Measurements from ENCODE around the gene KLHDC8A. TPM values are rescaled to one million over a fixed set of nuclear protein-coding genes. Genes with fewer than 3 reads are reported as not detected.

The KLHDC8A gene
- total and polyA plus RNA-seq, 9 of the 15 experiments (the other 6 are each of a cell fraction or from before 2014, with no cell fraction given): 0.01 to 0.54 (median 0.04) TPM; not detected in 6

DNA sequence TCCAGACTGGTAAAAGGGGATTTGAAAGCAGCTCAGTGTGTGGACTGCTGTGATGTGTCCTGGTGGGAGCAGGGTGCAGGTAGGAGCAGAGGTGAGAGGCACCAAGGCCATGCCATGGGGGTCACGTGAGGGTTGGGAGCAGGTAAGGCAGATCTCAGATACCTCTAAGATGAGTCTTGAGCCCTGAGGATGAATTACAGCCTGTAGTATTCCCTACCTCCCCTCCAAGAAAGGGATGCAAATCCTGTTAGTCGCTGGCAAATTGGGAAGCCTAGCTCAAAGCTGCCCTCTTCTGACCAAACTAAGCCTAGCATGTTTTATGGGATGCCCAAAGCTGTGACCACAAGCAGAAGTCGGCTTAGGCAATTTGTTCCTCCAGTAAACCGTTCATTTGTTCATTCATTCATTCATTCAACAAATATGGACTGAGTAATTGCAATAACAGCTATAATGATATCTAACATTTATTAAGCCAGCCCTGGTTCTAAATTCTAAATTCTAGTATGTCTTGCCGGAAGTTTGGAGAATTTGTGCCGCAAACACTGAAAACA lies 31.3 kb downstream of the KLHDC8A start (continued):
- TF ChIP-seq ETV6 (IDR thresholded peaks at IDR 0.05; ENCODE audit: borderline replicate concordance in 1 of 2, low read depth in 2 of 2, low read length in 1 of 2) (no peak), ETV6 (CRISPR knock-in tag; IDR thresholded peaks at IDR 0.05; ENCODE audit: borderline replicate concordance) (no peak), NR1H2 (CRISPR knock-in tag; IDR thresholded peaks at IDR 0.05) (no peak), JUND (IDR thresholded peaks at IDR 0.05; ENCODE audit: borderline replicate concordance, low read depth, low read length) (0 out of 2 replicates have a peak, but pooled peaks have one; percentile 19), JUND (tag; IDR thresholded peaks at IDR 0.05; ENCODE audit: borderline replicate concordance, low read depth, low read length) (no peak), MTF1 (CRISPR knock-in tag; IDR thresholded peaks at IDR 0.05; ENCODE audit: borderline replicate concordance) (no peak), PCBP1 (IDR thresholded peaks at IDR 0.05; ENCODE audit: low read depth, low read length, poor library complexity, severe bottlenecking) (no peak), ZNF311 (CRISPR knock-in tag; IDR thresholded peaks at IDR 0.05) (no peak), CBFA2T3 (IDR thresholded peaks at IDR 0.05) (no peak), MEF2A (IDR thresholded peaks at IDR 0.05; ENCODE audit: control insufficient read depth, low read depth, low read length) (no peak), ARID2 (IDR thresholded peaks at IDR 0.05) (peak; percentile 55; the same call in 1 of the 2 replicates), OTX1 (CRISPR knock-in tag; IDR thresholded peaks at IDR 0.05) (0 out of 2 replicates have a peak, but pooled peaks have one; percentile 25), ETV5 (CRISPR knock-in tag; IDR thresholded peaks at IDR 0.05; ENCODE audit: low read depth) (no peak), HDAC2 (IDR thresholded peaks at IDR 0.05) (no peak), TBP (optimal IDR thresholded peaks at IDR 0.05; ENCODE audit: low read depth, low read length) (no peak), FOXK2 (conservative IDR thresholded peaks at IDR 0.05 in 1 of 2, IDR thresholded peaks at IDR 0.05 in 1 of 2; ENCODE audit: low read depth in 2 of 2) (no peak), MCM3 (IDR thresholded peaks at IDR 0.05) (no peak), RB1 (IDR thresholded peaks at IDR 0.05; ENCODE audit: low read depth) (peak; percentile 34; the same call in 1 of the 2 replicates), ATF1 (CRISPR knock-in tag; IDR thresholded peaks at IDR 0.05) (no peak), ATF1 (tag; IDR thresholded peaks at IDR 0.05) (no peak), NR2C2 (CRISPR knock-in tag; IDR thresholded peaks at IDR 0.05) (0 out of 2 replicates have a peak, but pooled peaks have one; percentile 70), NR2C2 (tag; IDR thresholded peaks at IDR 0.05) (no peak), CBX5 (IDR thresholded peaks at IDR 0.05; ENCODE audit: borderline replicate concordance, low read depth) (no peak), NFIX (CRISPR knock-in tag; IDR thresholded peaks at IDR 0.05; ENCODE audit: low read depth) (no peak), DIDO1 (tag; IDR thresholded peaks at IDR 0.05; ENCODE audit: low read depth) (no peak)
- TF ChIP-seq, protein P1, sequence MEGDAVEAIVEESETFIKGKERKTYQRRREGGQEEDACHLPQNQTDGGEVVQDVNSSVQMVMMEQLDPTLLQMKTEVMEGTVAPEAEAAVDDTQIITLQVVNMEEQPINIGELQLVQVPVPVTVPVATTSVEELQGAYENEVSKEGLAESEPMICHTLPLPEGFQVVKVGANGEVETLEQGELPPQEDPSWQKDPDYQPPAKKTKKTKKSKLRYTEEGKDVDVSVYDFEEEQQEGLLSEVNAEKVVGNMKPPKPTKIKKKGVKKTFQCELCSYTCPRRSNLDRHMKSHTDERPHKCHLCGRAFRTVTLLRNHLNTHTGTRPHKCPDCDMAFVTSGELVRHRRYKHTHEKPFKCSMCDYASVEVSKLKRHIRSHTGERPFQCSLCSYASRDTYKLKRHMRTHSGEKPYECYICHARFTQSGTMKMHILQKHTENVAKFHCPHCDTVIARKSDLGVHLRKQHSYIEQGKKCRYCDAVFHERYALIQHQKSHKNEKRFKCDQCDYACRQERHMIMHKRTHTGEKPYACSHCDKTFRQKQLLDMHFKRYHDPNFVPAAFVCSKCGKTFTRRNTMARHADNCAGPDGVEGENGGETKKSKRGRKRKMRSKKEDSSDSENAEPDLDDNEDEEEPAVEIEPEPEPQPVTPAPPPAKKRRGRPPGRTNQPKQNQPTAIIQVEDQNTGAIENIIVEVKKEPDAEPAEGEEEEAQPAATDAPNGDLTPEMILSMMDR (IDR thresholded peaks at IDR 0.05 in 2 of 3, conservative IDR thresholded peaks at IDR 0.05 in 1 of 3; ENCODE audit: insufficient read depth in 2 of 3, low read depth in 1 of 3, low read length in 3 of 3): peak; percentile 79 to 94 (median 89)
- TF ChIP-seq, protein P2, sequence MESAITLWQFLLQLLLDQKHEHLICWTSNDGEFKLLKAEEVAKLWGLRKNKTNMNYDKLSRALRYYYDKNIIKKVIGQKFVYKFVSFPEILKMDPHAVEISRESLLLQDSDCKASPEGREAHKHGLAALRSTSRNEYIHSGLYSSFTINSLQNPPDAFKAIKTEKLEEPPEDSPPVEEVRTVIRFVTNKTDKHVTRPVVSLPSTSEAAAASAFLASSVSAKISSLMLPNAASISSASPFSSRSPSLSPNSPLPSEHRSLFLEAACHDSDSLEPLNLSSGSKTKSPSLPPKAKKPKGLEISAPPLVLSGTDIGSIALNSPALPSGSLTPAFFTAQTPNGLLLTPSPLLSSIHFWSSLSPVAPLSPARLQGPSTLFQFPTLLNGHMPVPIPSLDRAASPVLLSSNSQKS (CRISPR knock-in tag; IDR thresholded peaks at IDR 0.05): no peak
- TF ChIP-seq, protein P3, sequence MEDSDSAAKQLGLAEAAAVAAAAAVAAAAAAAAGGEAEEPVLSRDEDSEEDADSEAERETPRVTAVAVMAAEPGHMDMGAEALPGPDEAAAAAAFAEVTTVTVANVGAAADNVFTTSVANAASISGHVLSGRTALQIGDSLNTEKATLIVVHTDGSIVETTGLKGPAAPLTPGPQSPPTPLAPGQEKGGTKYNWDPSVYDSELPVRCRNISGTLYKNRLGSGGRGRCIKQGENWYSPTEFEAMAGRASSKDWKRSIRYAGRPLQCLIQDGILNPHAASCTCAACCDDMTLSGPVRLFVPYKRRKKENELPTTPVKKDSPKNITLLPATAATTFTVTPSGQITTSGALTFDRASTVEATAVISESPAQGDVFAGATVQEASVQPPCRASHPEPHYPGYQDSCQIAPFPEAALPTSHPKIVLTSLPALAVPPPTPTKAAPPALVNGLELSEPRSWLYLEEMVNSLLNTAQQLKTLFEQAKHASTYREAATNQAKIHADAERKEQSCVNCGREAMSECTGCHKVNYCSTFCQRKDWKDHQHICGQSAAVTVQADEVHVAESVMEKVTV (CRISPR knock-in tag; IDR thresholded peaks at IDR 0.05): peak; percentile 84
